Activated naive CD8-positive, alpha-beta T cell treated with anti-CD3 and anti-CD28 coated beads, Interleukin-2, amount 10 ng/mL, durations not matched to agents 7 days and 5 days (primary cell): ENCODE results near the gene NDUFS7. TPM values are rescaled to one million over a fixed set of nuclear protein-coding genes. Genes with fewer than 3 reads are reported as not detected.
"Not testable (repeated sequence)": the region's sequence is repeated elsewhere in the genome, so short reads cannot be mapped to it uniquely, and the experiment has no call there.

Experiments used
- ATAC-seq: fragments of 150-1000 bp; cut with Tn5 transposase; one replicate; pipeline ENCODE4 v1.10.0; 2021; ENCODE audit warnings: low read depth, moderate library complexity
- POLR2A ChIA-PET: fragments of 350-600 bp; sonication (Branson Sonifier 250); formaldehyde crosslinking; loops from one replicate; lab custom pipeline; 2021; ENCODE audit warnings: antibody characterized with exemption; lab: Charles Lee
- DNase-seq: peaks from one replicate; pipeline ENCODE4 v3.0.0; 2021
- H3K27ac Mint-ChIP-seq: one replicate; pipeline ENCODE4 v1.8.0; 2022; ENCODE audit warnings: mild to moderate bottlenecking, mixed read lengths
- H3K27me3 Mint-ChIP-seq: one replicate; pipeline ENCODE4 v1.8.0; 2022; ENCODE audit warnings: mild to moderate bottlenecking, moderate library complexity, mixed read lengths
- H3K36me3 Mint-ChIP-seq: one replicate; pipeline ENCODE4 v1.8.0; 2021; ENCODE audit warnings: mild to moderate bottlenecking, mixed read lengths
- H3K4me1 Mint-ChIP-seq: one replicate; pipeline ENCODE4 v1.8.0; 2021; ENCODE audit warnings: mixed read lengths
- H3K4me3 Mint-ChIP-seq: one replicate; pipeline ENCODE4 v1.8.0; 2022; ENCODE audit warnings: mild to moderate bottlenecking, moderate library complexity, mixed read lengths
- H3K9me3 Mint-ChIP-seq: one replicate; pipeline ENCODE4 v1.8.0; 2021; ENCODE audit warnings: mixed read lengths
- total RNA-seq, 2 experiments: library from RNA; stranded (reverse); gene quantifications; one replicate each; pipeline ENCODE4 v1.2.3, GENCODE V29; 2021

The NDUFS7 gene
- total RNA-seq, 2 experiments from 2014 or later, result 103 to 106 TPM

GRCh38 chr19:1416014-1416841, 32.5 kb downstream of the NDUFS7 start:
- H3K9me3 Mint-ChIP-seq, result no peaks in the 10 kb centered on the region
- no peak overlapping the region for H3K4me3 Mint-ChIP-seq
- peaks cover 17% of the 10 kb centered on the region for H3K36me3 Mint-ChIP-seq
- peak overlapping the region; percentile 54 for H3K27ac Mint-ChIP-seq
- H3K4me1 Mint-ChIP-seq, result peaks cover 18% of the 10 kb centered on the region
- no peak for ATAC-seq
- POLR2A ChIA-PET, result no interaction called here
- no peak for DNase-seq
- H3K27me3 Mint-ChIP-seq, result no peaks in the 10 kb centered on the region

DNA sequence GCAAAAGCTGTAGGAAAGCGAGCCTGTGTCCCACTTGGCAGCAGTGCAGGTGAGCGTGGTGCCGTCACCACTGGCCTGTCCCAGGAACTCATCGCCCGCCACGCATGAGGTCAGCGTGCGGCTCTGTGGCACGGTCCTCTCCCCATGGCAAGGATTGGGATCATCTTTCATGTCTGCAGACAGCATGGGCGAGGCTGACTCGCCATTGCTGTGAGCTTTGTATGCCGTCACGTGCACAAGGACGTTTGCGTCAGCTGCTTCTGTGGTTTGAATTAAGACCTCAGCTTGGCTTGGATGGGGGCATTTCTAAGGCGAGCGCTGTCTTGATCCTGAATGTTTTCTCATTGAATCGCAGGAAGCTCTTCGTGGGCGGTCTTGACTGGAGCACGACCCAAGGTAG, 33.4 kb downstream of the NDUFS7 start:
- Mint-ChIP-seq H3K4me3 (no peak overlapping the region), H3K36me3 (peaks cover 15% of the 10 kb centered on the region), H3K9me3 (no peaks in the 10 kb centered on the region), H3K27me3 (no peaks in the 10 kb centered on the region), H3K4me1 (peaks cover 12% of the 10 kb centered on the region), H3K27ac (no peak overlapping the region)
- ATAC-seq (no peak), DNase-seq (no peak)
- POLR2A ChIA-PET, result interaction anchor here (0.6 kb wide), 1 partner anchor 646 kb away, joined by 5 read pairs; no protein-coding TSS in a partner anchor

DNA sequence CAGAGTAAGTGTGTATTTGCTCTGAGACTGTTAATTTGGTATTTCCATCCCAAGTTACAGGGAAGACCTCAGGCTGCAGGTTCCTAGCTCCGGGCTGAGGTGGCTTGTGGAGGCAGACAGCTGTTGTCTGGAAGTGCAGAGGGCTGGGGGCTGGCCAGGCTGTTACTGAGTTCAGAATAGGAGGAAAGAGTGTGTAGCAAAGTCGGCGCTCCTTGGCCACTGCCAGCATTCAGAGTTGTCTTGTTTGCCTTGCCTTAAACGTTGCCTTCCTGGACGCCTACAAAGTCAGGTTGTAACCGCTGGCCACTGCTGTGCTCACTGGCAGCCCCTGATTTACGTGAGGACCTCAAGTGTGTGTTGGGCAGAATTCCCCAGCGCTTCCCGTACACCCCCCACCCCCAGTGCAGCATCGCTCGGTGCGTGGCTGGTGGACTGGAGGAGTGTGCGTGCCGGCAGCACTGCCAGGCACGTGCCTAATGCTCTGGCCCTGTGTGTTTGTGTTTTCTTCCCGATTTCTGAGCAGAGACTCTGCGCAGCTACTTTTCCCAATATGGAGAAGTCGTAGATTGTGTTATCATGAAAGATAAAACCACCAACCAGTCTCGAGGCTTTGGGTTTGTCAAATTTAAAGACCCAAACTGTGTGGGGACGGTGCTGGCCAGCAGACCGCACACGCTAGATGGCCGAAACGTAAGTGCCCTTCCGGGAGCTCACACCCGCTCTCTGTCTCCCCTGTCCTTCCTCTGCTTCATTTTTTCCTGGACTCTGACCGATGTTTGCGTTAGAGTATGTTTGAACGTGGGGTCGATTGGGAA, 34.2 kb downstream of the NDUFS7 start:
- no peak overlapping the region for H3K4me3 Mint-ChIP-seq
- H3K27ac Mint-ChIP-seq, result no peak overlapping the region
- peaks cover 11% of the 10 kb centered on the region for H3K4me1 Mint-ChIP-seq
- ATAC-seq (no peak), DNase-seq (no peak)
- H3K9me3 Mint-ChIP-seq, result no peaks in the 10 kb centered on the region
- POLR2A ChIA-PET, result no interaction called here
- no peaks in the 10 kb centered on the region for H3K27me3 Mint-ChIP-seq
- H3K36me3 Mint-ChIP-seq, result peaks cover 16% of the 10 kb centered on the region

DNA sequence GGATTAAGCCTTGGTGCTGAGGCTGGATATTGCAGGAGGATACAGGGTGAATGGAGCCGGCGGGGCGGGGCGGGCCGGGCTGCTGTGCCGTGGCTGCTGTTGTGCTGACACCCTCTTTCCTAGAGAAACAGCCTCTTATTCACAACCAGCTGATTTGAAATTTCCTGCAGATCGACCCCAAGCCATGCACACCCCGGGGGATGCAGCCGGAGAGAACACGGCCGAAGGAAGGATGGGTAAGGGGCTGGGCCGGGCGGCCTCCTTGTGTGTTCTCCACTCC, 34.7 kb downstream of the NDUFS7 start:
- H3K4me1 Mint-ChIP-seq, result peaks cover 11% of the 10 kb centered on the region
- DNase-seq, result no peak
- ATAC-seq, result no peak
- no peak overlapping the region for H3K27ac Mint-ChIP-seq
- H3K36me3 Mint-ChIP-seq, result peaks cover 19% of the 10 kb centered on the region
- no peak overlapping the region for H3K4me3 Mint-ChIP-seq
- POLR2A ChIA-PET, result interaction anchor here (1.5 kb wide), 1 partner anchor 9 kb away, joined by 4 read pairs; no protein-coding TSS in a partner anchor
- no peaks in the 10 kb centered on the region for H3K9me3 Mint-ChIP-seq
- no peaks in the 10 kb centered on the region for H3K27me3 Mint-ChIP-seq

- ATAC-seq (no peak), DNase-seq (no peak)
- no peak overlapping the region for H3K4me3 Mint-ChIP-seq
- peaks cover 11% of the 10 kb centered on the region for H3K4me1 Mint-ChIP-seq
- no peaks in the 10 kb centered on the region for H3K9me3 Mint-ChIP-seq
- no peaks in the 10 kb centered on the region for H3K27me3 Mint-ChIP-seq
- H3K27ac Mint-ChIP-seq, result no peak overlapping the region
- POLR2A ChIA-PET, result interaction anchor here (1.5 kb wide), 1 partner anchor 9 kb away, joined by 4 read pairs; no protein-coding TSS in a partner anchor
- H3K36me3 Mint-ChIP-seq, result peaks cover 19% of the 10 kb centered on the region
Measured at GRCh38 chr19:1418951-1419738, 35.4 kb downstream of the NDUFS7 start.

- H3K27me3 Mint-ChIP-seq, H3K27ac Mint-ChIP-seq, DNase-seq, POLR2A ChIA-PET, H3K4me3 Mint-ChIP-seq, H3K4me1 Mint-ChIP-seq, ATAC-seq, H3K9me3 Mint-ChIP-seq: not testable (repeated sequence)
- H3K36me3 Mint-ChIP-seq, result peaks cover 24% of the 10 kb centered on the region
Measured at GRCh38 chr19:1420085-1420484, 36.4 kb downstream of the NDUFS7 start.

- DNase-seq, result no peak
- peaks cover 7% of the 10 kb centered on the region for H3K4me1 Mint-ChIP-seq
- H3K27me3 Mint-ChIP-seq, result no peaks in the 10 kb centered on the region
- H3K27ac Mint-ChIP-seq, result no peak overlapping the region
- no peak overlapping the region for H3K4me3 Mint-ChIP-seq
- POLR2A ChIA-PET, result no interaction called here
- no peaks in the 10 kb centered on the region for H3K9me3 Mint-ChIP-seq
- H3K36me3 Mint-ChIP-seq, result peaks cover 23% of the 10 kb centered on the region
- ATAC-seq, result no peak
Measured at GRCh38 chr19:1420590-1420989, 36.9 kb downstream of the NDUFS7 start.

DNA sequence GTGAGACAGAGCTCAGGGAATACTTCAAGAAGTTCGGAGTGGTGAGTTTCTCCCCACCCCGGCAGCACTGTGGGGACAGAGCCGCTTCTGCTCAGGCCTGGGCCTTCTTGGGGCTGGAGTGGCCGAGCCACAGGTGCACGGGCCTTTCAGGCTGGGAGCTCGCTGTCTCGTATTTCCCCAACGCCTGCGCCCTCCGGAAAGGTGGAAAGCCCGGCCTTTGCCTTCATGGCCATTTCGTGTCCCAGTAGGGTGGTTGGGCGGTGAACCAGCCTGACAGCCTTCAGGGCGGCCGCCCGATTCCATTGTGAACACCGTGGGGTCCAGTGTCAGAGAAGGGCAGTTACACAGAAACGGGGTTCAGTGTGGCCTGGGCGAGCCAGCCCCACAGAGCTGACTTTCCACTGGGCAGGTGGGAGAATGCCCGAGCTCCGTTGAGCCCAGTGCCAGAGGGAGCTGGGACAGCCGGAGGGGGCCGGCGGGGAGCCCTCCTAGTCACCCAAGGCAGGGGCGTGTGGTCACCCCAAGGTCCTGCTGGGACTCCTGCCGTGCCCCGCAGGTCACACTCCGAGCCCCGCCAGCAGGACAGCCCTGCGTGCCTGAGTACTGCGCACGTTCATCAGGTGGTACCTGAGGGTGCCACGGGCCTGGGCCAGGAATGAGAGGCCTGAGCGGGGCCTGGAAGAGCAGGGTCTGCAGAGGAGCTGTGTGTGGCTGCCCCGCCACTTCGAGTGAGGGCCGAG, 37.7 kb downstream of the NDUFS7 start:
- no peak overlapping the region for H3K27ac Mint-ChIP-seq

GRCh38 chr19:1421958-1422305, 38.2 kb downstream of the NDUFS7 start:
- Mint-ChIP-seq H3K27me3 (no peaks in the 10 kb centered on the region), H3K4me3 (no peak overlapping the region), H3K4me1 (peaks cover 7% of the 10 kb centered on the region), H3K9me3 (no peaks in the 10 kb centered on the region), H3K36me3 (peaks cover 23% of the 10 kb centered on the region), H3K27ac (no peak overlapping the region)
- DNase-seq (no peak), ATAC-seq (no peak)
- POLR2A ChIA-PET, result no interaction called here

More for the DNA sequence above, 37.7 kb downstream of the NDUFS7 start:
- no peak overlapping the region for H3K4me3 Mint-ChIP-seq
- POLR2A ChIA-PET, result no interaction called here
- peaks cover 23% of the 10 kb centered on the region for H3K36me3 Mint-ChIP-seq
- no peak for ATAC-seq
- H3K27me3 Mint-ChIP-seq, result no peaks in the 10 kb centered on the region
- DNase-seq, result no peak
- H3K9me3 Mint-ChIP-seq, result no peaks in the 10 kb centered on the region
- peaks cover 7% of the 10 kb centered on the region for H3K4me1 Mint-ChIP-seq

DNA sequence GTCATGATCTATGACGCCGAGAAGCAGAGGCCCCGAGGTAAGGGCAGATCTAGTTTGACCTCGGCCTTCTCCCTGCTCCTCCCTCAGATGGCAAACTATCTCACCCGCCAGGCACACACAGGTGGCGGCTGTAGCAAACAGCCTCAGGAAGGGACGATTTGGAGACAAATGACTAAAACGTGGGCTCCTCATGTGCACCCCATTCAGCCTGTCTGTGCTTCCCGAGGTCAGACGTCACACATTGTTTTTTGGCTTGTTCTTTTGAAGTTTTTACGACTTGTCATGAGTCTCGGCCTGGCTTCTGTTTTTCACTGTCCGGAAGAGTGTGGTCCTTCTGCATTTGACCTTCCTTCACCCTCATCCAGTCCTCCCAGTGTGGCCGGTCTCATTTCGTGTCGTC, 38.7 kb downstream of the NDUFS7 start:
- Mint-ChIP-seq H3K36me3 (peaks cover 21% of the 10 kb centered on the region), H3K4me3 (no peak overlapping the region), H3K4me1 (peaks cover 6% of the 10 kb centered on the region), H3K27ac (no peak overlapping the region), H3K9me3 (no peaks in the 10 kb centered on the region), H3K27me3 (no peaks in the 10 kb centered on the region)
- ATAC-seq (no peak), DNase-seq (no peak)
- POLR2A ChIA-PET, result no interaction called here

DNA sequence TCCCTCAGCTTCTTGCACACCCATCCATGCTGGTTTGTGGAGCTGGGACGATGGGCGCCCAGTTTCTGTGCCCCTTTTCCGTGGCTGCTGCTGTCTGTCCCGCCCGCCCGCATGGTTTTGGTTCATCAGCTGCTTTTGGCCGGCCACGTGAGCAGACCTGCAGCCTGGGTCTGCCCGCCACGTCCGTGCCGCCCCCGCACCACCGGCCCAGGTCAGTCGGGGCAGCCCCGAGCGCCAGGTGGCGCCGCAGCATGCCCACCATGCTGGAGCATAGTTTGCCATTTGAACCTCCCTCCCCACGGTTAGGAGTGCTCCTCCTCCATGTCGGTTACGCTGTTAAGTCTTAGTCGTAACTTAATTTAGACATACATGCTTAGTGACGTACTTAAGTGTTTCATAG, 39.2 kb downstream of the NDUFS7 start:
- Mint-ChIP-seq H3K36me3 (peaks cover 18% of the 10 kb centered on the region), H3K27me3 (no peaks in the 10 kb centered on the region), H3K9me3 (no peaks in the 10 kb centered on the region), H3K4me1 (peaks cover 3% of the 10 kb centered on the region), H3K4me3 (no peak overlapping the region), H3K27ac (no peak overlapping the region)
- DNase-seq (no peak), ATAC-seq (no peak)
- POLR2A ChIA-PET, result no interaction called here

DNA sequence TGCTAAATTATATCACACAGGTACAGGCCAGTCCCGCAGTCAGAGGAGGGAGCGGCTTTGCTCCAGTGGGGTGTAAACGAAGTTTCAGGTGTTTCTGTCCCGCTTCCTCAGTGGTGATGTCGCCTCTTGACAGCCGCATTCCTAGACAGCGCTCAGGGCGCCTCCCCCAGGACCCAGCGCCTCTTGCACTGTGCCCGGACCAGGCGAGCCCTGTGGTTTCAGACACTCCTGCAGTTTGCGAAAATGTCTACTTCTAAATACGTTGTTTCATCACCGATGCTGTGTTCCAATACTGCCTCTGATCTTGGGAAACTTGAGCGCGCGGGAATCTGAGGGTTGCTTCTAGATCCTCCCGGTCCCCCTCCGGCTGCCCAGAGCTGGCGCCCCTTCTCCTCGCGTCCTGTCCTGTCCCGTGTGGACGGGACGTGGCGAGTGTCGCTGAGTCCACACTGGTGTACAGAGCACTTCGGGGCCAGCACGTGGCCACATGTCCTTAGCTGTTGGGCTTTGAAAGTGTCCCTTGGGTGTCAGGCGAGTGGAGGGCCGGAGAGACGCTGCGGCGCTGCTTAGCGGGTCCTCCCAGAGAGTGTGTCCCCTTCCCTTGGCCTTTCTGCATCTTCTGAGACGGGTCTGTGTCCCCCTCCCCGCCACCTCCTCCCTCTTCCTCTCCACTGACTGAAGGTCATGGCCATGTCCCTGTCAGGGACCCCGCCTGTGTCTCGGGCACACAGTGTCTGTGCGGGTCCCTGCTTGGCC, 39.9 kb downstream of the NDUFS7 start:
- Mint-ChIP-seq H3K4me1 (peaks cover 3% of the 10 kb centered on the region), H3K27me3 (no peaks in the 10 kb centered on the region), H3K4me3 (no peak overlapping the region), H3K9me3 (no peaks in the 10 kb centered on the region), H3K36me3 (peaks cover 18% of the 10 kb centered on the region), H3K27ac (no peak overlapping the region)
- ATAC-seq, result no peak
- POLR2A ChIA-PET, result no interaction called here
- no peak for DNase-seq
